ENCODE measurements around the gene IP6K1. TPM values are rescaled to one million over a fixed set of nuclear protein-coding genes. Genes with fewer than 3 reads are reported as not detected.
A peak's percentile ranks its signal among the peaks of the same experiment; 100 is the strongest.

Gene IP6K1
- total RNA-seq, 2 experiments from 2014 or later: 27.4 to 30.9 TPM

DNA sequence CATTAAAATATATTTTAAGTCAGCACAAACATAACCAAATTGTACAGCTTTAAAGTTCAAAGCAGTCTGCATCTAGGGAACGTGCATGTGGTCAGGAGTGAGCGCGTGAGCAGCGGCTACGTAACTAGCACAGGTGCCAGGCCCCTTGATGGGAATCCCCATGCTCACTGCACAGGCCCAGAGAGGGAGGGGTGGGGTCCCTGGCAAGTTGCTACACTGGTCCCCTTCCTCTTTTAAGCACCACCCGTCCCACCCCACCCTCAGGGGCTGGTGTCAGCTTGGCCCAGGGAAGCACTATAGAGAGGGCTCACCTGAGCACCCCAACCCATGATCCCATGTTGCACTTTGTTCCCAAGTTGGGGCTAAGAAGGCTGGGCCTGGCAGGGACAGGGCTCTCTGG is 61.8 kb downstream of the IP6K1 start:
- peak overlapping the region; percentile 98 for H3K4me2 ChIP-seq (ENCODE audit: low read length)
- H3K4me1 ChIP-seq (ENCODE audit: insufficient read depth, low read length, poor library complexity, severe bottlenecking): peaks cover 48% of the 10 kb centered on the region
- TF ChIP-seq, protein P1, sequence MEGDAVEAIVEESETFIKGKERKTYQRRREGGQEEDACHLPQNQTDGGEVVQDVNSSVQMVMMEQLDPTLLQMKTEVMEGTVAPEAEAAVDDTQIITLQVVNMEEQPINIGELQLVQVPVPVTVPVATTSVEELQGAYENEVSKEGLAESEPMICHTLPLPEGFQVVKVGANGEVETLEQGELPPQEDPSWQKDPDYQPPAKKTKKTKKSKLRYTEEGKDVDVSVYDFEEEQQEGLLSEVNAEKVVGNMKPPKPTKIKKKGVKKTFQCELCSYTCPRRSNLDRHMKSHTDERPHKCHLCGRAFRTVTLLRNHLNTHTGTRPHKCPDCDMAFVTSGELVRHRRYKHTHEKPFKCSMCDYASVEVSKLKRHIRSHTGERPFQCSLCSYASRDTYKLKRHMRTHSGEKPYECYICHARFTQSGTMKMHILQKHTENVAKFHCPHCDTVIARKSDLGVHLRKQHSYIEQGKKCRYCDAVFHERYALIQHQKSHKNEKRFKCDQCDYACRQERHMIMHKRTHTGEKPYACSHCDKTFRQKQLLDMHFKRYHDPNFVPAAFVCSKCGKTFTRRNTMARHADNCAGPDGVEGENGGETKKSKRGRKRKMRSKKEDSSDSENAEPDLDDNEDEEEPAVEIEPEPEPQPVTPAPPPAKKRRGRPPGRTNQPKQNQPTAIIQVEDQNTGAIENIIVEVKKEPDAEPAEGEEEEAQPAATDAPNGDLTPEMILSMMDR (conservative IDR thresholded peaks at IDR 0.05; ENCODE audit: low read length): no peak
- TF ChIP-seq EZH2phosphoT487 (IDR thresholded peaks at IDR 0.05; ENCODE audit: borderline replicate concordance, low read depth, low read length): no peak
- peak overlapping the region; percentile 60; the same call in 1 of the 2 replicates for H2AFZ ChIP-seq (ENCODE audit: low read length)
- BruUV-seq (replicated peaks): no TSS peak
- peak overlapping the region; percentile 74 for H3K27ac ChIP-seq (ENCODE audit: low read depth, low read length, poor library complexity, severe bottlenecking)
- H3K79me2 ChIP-seq (ENCODE audit: insufficient read depth, low read depth, low read length): peaks cover 13% of the 10 kb centered on the region; the same call in 1 of the 2 replicates
- no peaks in the 10 kb centered on the region for H4K20me1 ChIP-seq (ENCODE audit: insufficient read depth, low read length)
- ChIA-PET CTCF (ENCODE audit: unreplicated experiment) (no interaction called here), POLR2A (no interaction called here)
- DNase-seq (ENCODE audit: low spot score): peak; percentile 57
- H3K9me3 ChIP-seq (ENCODE audit: low read length): no peaks in the 10 kb centered on the region
- H3K36me3 ChIP-seq (ENCODE audit: insufficient read depth, low read length): peaks cover 58% of the 10 kb centered on the region; the same call in 1 of the 2 replicates
- H3K4me3 ChIP-seq (ENCODE audit: low read depth, low read length, poor library complexity, severe bottlenecking): peak overlapping the region; percentile 93
- intact Hi-C loops (cut with micrococcal nuclease; ENCODE audit: unreplicated experiment): loop anchor here (1.0 to 2.0 kb wide), 2 partner anchors 62 to 81 kb away; partner anchors contain the start of gene IP6K1
- no peaks in the 10 kb centered on the region for H3K9me2 ChIP-seq (ENCODE audit: insufficient read depth, low read length)

GRCh38 chr3:49723628-49724551 is 62.5 kb downstream of the IP6K1 start, which contains the start of gene GMPPB:
Gene GMPPB (minus strand): TSS chr3:49723951. CDS start chr3:49723726, 225 bp downstream.
- H2AFZ ChIP-seq (ENCODE audit: low read length): peak within 1 kb of the TSS; percentile 60; the same call in 1 of the 2 replicates
- BruUV-seq (replicated peaks): TSS peak; percentile 55
- H3K4me3 ChIP-seq (ENCODE audit: low read depth, low read length, poor library complexity, severe bottlenecking): peak within 1 kb of the TSS; percentile 93
- CTCF ChIA-PET (ENCODE audit: unreplicated experiment): no interaction called here
- no peaks in the 10 kb centered on the region for H3K9me2 ChIP-seq (ENCODE audit: insufficient read depth, low read length)
- H3K4me2 ChIP-seq (ENCODE audit: low read length): peak within 1 kb of the TSS; percentile 98
- peaks cover 13% of the 10 kb centered on the region; the same call in 1 of the 2 replicates for H3K79me2 ChIP-seq (ENCODE audit: insufficient read depth, low read depth, low read length)
- POLR2A ChIA-PET: interaction anchor here (0.6 kb wide), 1 partner anchor 376 kb away, joined by 3 read pairs; no protein-coding TSS in a partner anchor
- DNase-seq (ENCODE audit: low spot score): peak; percentile 98
- peaks cover 50% of the 10 kb centered on the region for H3K4me1 ChIP-seq (ENCODE audit: insufficient read depth, low read length, poor library complexity, severe bottlenecking)
- intact Hi-C loops (cut with micrococcal nuclease; ENCODE audit: unreplicated experiment): loop anchor here (1.0 to 2.0 kb wide), 2 partner anchors 63 to 81 kb away; partner anchors contain the start of gene IP6K1
- TF ChIP-seq EZH2phosphoT487 (IDR thresholded peaks at IDR 0.05; ENCODE audit: borderline replicate concordance, low read depth, low read length): no peak
- TF ChIP-seq, protein P1 (conservative IDR thresholded peaks at IDR 0.05; ENCODE audit: low read length): no peak
- peak within 1 kb of the TSS; percentile 74 for H3K27ac ChIP-seq (ENCODE audit: low read depth, low read length, poor library complexity, severe bottlenecking)
- H3K9me3 ChIP-seq (ENCODE audit: low read length): no peaks in the 10 kb centered on the region
- peaks cover 61% of the 10 kb centered on the region; the same call in 1 of the 2 replicates for H3K36me3 ChIP-seq (ENCODE audit: insufficient read depth, low read length)
- no peaks in the 10 kb centered on the region for H4K20me1 ChIP-seq (ENCODE audit: insufficient read depth, low read length)
